Stimulated activated CD8-positive, alpha-beta memory T cell treated with anti-CD3 and anti-CD28 coated beads, Interleukin-4, amount 100 ng/mL, for 24 hours (primary cell): ENCODE data around the gene SLC6A18.
"Not testable (repeated sequence)": the region's sequence is repeated elsewhere in the genome, so short reads cannot be mapped to it uniquely, and the experiment has no call there.

Experiments
- DNase-seq: peaks from one replicate; pipeline ENCODE4 v3.0.0-alpha.2; 2020; ENCODE audit warnings: low read depth

Gene SLC6A18

GRCh38 chr5:1216211-1216917 lies 8.8 kb upstream of the SLC6A18 start:
- no peak for DNase-seq

- no peak for DNase-seq
Measured at GRCh38 chr5:1216918-1217295, 8.3 kb upstream of the SLC6A18 start.

- DNase-seq: no peak
Measured at GRCh38 chr5:1217596-1218206, 7.5 kb upstream of the SLC6A18 start.

GRCh38 chr5:1218351-1219080 lies 6.7 kb upstream of the SLC6A18 start:
- DNase-seq: no peak

- no peak for DNase-seq
Measured at GRCh38 chr5:1219098-1219767, 5.9 kb upstream of the SLC6A18 start.

- no peak for DNase-seq
Measured at GRCh38 chr5:1219768-1220100, 5.4 kb upstream of the SLC6A18 start.

- DNase-seq: no peak
Measured at GRCh38 chr5:1220351-1220750, 4.8 kb upstream of the SLC6A18 start.

- DNase-seq: no peak
Measured at GRCh38 chr5:1220831-1221230, 4.3 kb upstream of the SLC6A18 start.

GRCh38 chr5:1221721-1222120 lies 3.5 kb upstream of the SLC6A18 start:
- DNase-seq: no peak

- no peak for DNase-seq
Measured at GRCh38 chr5:1222147-1222546, 3.0 kb upstream of the SLC6A18 start.

- DNase-seq: no peak
Measured at GRCh38 chr5:1222621-1223277, 2.4 kb upstream of the SLC6A18 start.

- no peak for DNase-seq
Measured at GRCh38 chr5:1223278-1223670, 1.9 kb upstream of the SLC6A18 start.

GRCh38 chr5:1224631-1225030 lies 550 bp upstream of the SLC6A18 start:
- no peak for DNase-seq

GRCh38 chr5:1226231-1226630 lies 1.1 kb downstream of the SLC6A18 start:
- no peak for DNase-seq

- no peak for DNase-seq
Measured at GRCh38 chr5:1226839-1227581, 1.8 kb downstream of the SLC6A18 start.

- DNase-seq: no peak
Measured at GRCh38 chr5:1227667-1228066, 2.5 kb downstream of the SLC6A18 start.

- no peak for DNase-seq
Measured at GRCh38 chr5:1228120-1228519, 2.9 kb downstream of the SLC6A18 start.

GRCh38 chr5:1229023-1229422 lies 3.8 kb downstream of the SLC6A18 start:
- not testable (repeated sequence) for DNase-seq

- no peak for DNase-seq
Measured at GRCh38 chr5:1229822-1230221, 4.6 kb downstream of the SLC6A18 start.

- DNase-seq: no peak
Measured at GRCh38 chr5:1230551-1230950, 5.4 kb downstream of the SLC6A18 start.

- DNase-seq: no peak
Measured at GRCh38 chr5:1231354-1231905, 6.2 kb downstream of the SLC6A18 start.
